Heart right ventricle (tissue), 16 donors: ENCODE results near the gene MGAT3. TPM values are rescaled to one million over a fixed set of nuclear protein-coding genes. Genes with fewer than 3 reads are reported as not detected.

ENCODE experiments used
- ATAC-seq, 8 donors: fragments of 200-7000 bp; cut with Tn5 transposase; one replicate each; pipeline ENCODE4 v1.9.1; 2020; ENCODE audit warnings: mild to moderate bottlenecking in 8 of 8, moderate library complexity in 8 of 8, moderate number of reproducible peaks in 1 of 8
- DNase-seq, 2 donors: peaks; one replicate each; pipeline ENCODE4 v3.0.0-alpha.2; 2020
- H3K27ac ChIP-seq, 10 donors: fragments of 200-600 bp; sonication (generic) in 2 of 10; one replicate each; pipeline versions ENCODE4 v1.5.0 to v1.8.0; 2020 to 2022; ENCODE audit warnings: mild to moderate bottlenecking in 3 of 10
- H3K27me3 ChIP-seq, 7 donors: fragments of 200-600 bp; one replicate each; pipeline ENCODE4 v1.8.0; 2021 to 2022; ENCODE audit warnings: mild to moderate bottlenecking in 2 of 7
- H3K36me3 ChIP-seq, 9 donors: fragments of 200-600 bp; sonication (generic) in 1 of 9; one replicate each; pipeline versions ENCODE4 v1.5.0 to v1.8.0; 2020 to 2022; ENCODE audit warnings: mild to moderate bottlenecking in 2 of 9
- H3K4me1 ChIP-seq, 9 donors: fragments of 200-600 bp; sonication (generic) in 1 of 9; one replicate each; pipeline versions ENCODE4 v1.5.0 to v1.8.0; 2020 to 2022; ENCODE audit warnings: mild to moderate bottlenecking in 4 of 9
- H3K4me3 ChIP-seq, 10 donors: fragments of 200-600 bp; sonication (generic) in 2 of 10; one replicate each; pipeline versions ENCODE4 v1.5.0 to v1.8.0; 2020 to 2022; ENCODE audit warnings: mild to moderate bottlenecking in 7 of 10, moderate library complexity in 2 of 10
- H3K9me3 ChIP-seq, 11 donors: fragments of 200-600 bp in 10 of 11; sonication (generic) in 2 of 11; one replicate each; pipeline versions ENCODE4 v1.5.0 to v1.8.0; 2013 to 2022; ENCODE audit warnings: mild to moderate bottlenecking in 2 of 11, control low read depth in 1 of 11, moderate library complexity in 1 of 11
- CTCF ChIP-seq, 9 donors: fragments of 200-600 bp; sonication (generic) in 2 of 9; IDR thresholded peaks; one replicate each; pipeline versions ENCODE4 v1.5.0 to v1.8.0; 2021 to 2022; ENCODE audit warnings: antibody characterized with exemption in 9 of 9, mild to moderate bottlenecking in 5 of 9, moderate library complexity in 1 of 9
- WGBS, 2 donors: extraction: QIAGEN DNeasy Blood & Tissue Kit; methylation state at CpG; one replicate each; pipeline ENCODE4 v1.1.7; 2013; ENCODE audit warnings: inconsistent platforms in 1 of 2; 5-methylcytosine and 5-hydroxymethylcytosine counted together
- intact Hi-C, 10 donors: fragments of 100-400 bp; cut with DNase I; formaldehyde crosslinking; loops; one replicate each; pipeline versions ENCODE4 v1.11.1 to v1.14.2; 2022
- polyA plus RNA-seq, 2 donors: library from polyadenylated mRNA; stranded (reverse); fragments of 200-250 nt; gene quantifications; one replicate each; pipeline ENCODE4 v1.2.3, GENCODE V29; 2013
- total RNA-seq, 10 donors: library from RNA; stranded (reverse); fragmentation: NEBNext Ultra II Directional in 3 of 10; extraction: Animal tissue kit (Norgen Biotek cat#: 25700) in 3 of 10; gene quantifications; one replicate each; pipeline versions ENCODE4 v1.2.1 to v1.2.4, GENCODE V29; 2021 to 2023
- donor health status: Arrhythmogenic right ventricular cardiomyopathy.
- donor health status: ischemic (EF 13 %, LVEDD 7.1; RV severe dilation, severe dysfunction).
- donor health status: healthy with polysubstance abuse.
- donor health status: DM: no; HTN: yes; CAD: no.
- donor health status: DM: no; HTN: no; CAD: no.
- donor health status: ischemic (EF 25% LVEDD 6.9; RV normal size, moderate dysfunction).
- donor health status: ischemic (EF 25% LVEDD 5.7; RV mildly dilated, moderate dysfunction).
- donor health status: healthy.
- donor health status: DM: yes; HTN: yes; CAD: no.
- donor health status: Ischemic cardiomyopathy.
- donor health status: ischemic (EF 35%, LVEDD 5.7; RV mildly dilated, moderate dysfunction).
- donor health status: nonischemic (EF 11% LVEDD 7.7; RV severe dilation, severe dysfunction).
- donor health status: DM: yes; HTN: yes; CAD: no.
- donor health status: PGD.
- donor health status: ischemic (EF 29% LVEDD 5.4; RV normal size, mild dysfunction).
- donor health status: nonischemic (EF 23%, LVEDD 6.1; RV moderate dilation, normal function).

The MGAT3 gene
- total and polyA plus RNA-seq, 12 donors = 1.8 to 14.0 (median 3.9) TPM

- no peaks in the 10 kb centered on the region for H3K27me3 ChIP-seq
- intact Hi-C loops = loop anchor here in 1 of 10 donors (10.0 kb wide), 1 partner anchor 104 kb away; no protein-coding TSS in a partner anchor
- H3K4me3 ChIP-seq = no peak overlapping the region
- peaks cover 0 to 98% (median 71%) of the 10 kb centered on the region in 9 donors for H3K36me3 ChIP-seq
- no peak for ATAC-seq
- H3K27ac ChIP-seq = peak overlapping the region in 2 of 10 donors; percentile 1 to 11
- no peak for TF ChIP-seq CTCF (IDR thresholded peaks at IDR 0.05)
- H3K4me1 ChIP-seq = peaks cover 3 to 51% (median 19%) of the 10 kb centered on the region in 9 donors
- DNase-seq = no peak
- no peaks in the 10 kb centered on the region for H3K9me3 ChIP-seq
- 55 to 62% methylated on average over 4 of the region's 4 CpGs for WGBS, 2 donors
Observed at GRCh38 chr22:39508393-39508792, 51.6 kb downstream of the MGAT3 start.

- no peak for DNase-seq
- TF ChIP-seq CTCF (IDR thresholded peaks at IDR 0.05) = no peak
- H3K9me3 ChIP-seq = no peaks in the 10 kb centered on the region
- peaks cover 0 to 42% (median 13%) of the 10 kb centered on the region in 9 donors for H3K4me1 ChIP-seq
- H3K36me3 ChIP-seq = peaks cover 0 to 100% (median 70%) of the 10 kb centered on the region in 9 donors
- intact Hi-C loops = loop anchor here in 3 of 10 donors (5.0 to 10.0 kb wide), 4 partner anchors 68 to 343 kb away; no protein-coding TSS in a partner anchor
- no peaks in the 10 kb centered on the region for H3K27me3 ChIP-seq
- 91 to 96% methylated on average over 4 of the region's 4 CpGs for WGBS, 2 donors
- ATAC-seq = no peak
- no peak overlapping the region for H3K4me3 ChIP-seq
- H3K27ac ChIP-seq = no peak overlapping the region
Observed at GRCh38 chr22:39510529-39511149, 53.8 kb downstream of the MGAT3 start.

- Histone ChIP-seq H3K36me3 (peaks cover 0 to 100% (median 64%) of the 10 kb centered on the region in 9 donors), H3K27me3 (no peaks in the 10 kb centered on the region), H3K9me3 (no peaks in the 10 kb centered on the region), H3K4me3 (no peak overlapping the region), H3K27ac (no peak overlapping the region), H3K4me1 (peaks cover 0 to 37% (median 9%) of the 10 kb centered on the region in 9 donors)
- DNase-seq (no peak), ATAC-seq (no peak)
- no peak for TF ChIP-seq CTCF (IDR thresholded peaks at IDR 0.05)
- 95% methylated on average over 13 of the region's 13 CpGs for WGBS, 2 donors
- intact Hi-C loops = loop anchor here in 3 of 10 donors (5.0 to 10.0 kb wide), 4 partner anchors 69 to 344 kb away; no protein-coding TSS in a partner anchor
Observed at GRCh38 chr22:39511226-39511625, 54.4 kb downstream of the MGAT3 start.

GRCh38 chr22:39512026-39512425, 55.2 kb downstream of the MGAT3 start:
- no peak for DNase-seq
- H3K27me3 ChIP-seq = no peaks in the 10 kb centered on the region
- H3K4me1 ChIP-seq = peaks cover 0 to 37% (median 9%) of the 10 kb centered on the region in 9 donors
- H3K36me3 ChIP-seq = peaks cover 0 to 100% (median 63%) of the 10 kb centered on the region in 9 donors
- no peak for TF ChIP-seq CTCF (IDR thresholded peaks at IDR 0.05)
- ATAC-seq = no peak
- no peak overlapping the region for H3K4me3 ChIP-seq
- no peaks in the 10 kb centered on the region for H3K9me3 ChIP-seq
- no peak overlapping the region for H3K27ac ChIP-seq
- 91% methylated on average over 10 of the region's 10 CpGs for WGBS, 2 donors
- intact Hi-C loops = loop anchor here in 3 of 10 donors (5.0 to 10.0 kb wide), 4 partner anchors 70 to 345 kb away; no protein-coding TSS in a partner anchor
